ENCODE results near the gene EBF4.

Gene EBF4

DNA sequence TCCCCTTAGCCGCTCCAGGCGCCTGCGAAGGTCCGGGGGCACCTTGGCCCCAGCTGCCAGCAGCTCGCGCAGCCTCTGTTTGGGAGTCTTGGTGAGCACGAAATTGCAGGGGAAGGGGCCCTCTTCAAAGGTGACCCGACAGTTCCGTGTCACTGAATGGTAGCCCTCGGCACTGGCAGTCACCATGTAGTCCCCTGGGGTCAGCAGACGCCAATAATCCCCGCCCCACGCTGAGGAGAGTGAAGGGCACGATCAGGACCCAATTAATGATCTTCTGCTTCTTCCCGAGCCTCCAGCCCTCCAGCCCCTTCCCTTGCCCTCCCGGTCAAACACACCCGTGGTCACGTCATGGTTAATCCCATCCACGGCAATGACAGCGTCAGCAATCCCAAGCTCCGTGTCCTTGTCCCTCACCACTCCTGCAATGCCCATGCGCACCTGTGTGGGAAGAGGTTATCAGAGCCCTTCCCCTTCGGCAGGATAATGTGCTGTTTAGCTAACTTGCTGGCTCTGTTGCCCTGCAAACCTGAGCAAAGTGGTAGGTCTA is 101.7 kb downstream of the EBF4 start:
- Histone ChIP-seq H3K36me3 (no peaks in the 10 kb centered on the region), H3K4me3 (no peak overlapping the region), H3K27ac (no peak overlapping the region), H3K27me3 (peaks cover 0 to 85% of the 10 kb centered on the region in 2 donors), H3K4me1 (peaks cover 0 to 5% (median under 1%) of the 10 kb centered on the region in 4 donors), H3K9me3 (no peaks in the 10 kb centered on the region)
- no peak for DNase-seq
- TF ChIP-seq, protein P1, sequence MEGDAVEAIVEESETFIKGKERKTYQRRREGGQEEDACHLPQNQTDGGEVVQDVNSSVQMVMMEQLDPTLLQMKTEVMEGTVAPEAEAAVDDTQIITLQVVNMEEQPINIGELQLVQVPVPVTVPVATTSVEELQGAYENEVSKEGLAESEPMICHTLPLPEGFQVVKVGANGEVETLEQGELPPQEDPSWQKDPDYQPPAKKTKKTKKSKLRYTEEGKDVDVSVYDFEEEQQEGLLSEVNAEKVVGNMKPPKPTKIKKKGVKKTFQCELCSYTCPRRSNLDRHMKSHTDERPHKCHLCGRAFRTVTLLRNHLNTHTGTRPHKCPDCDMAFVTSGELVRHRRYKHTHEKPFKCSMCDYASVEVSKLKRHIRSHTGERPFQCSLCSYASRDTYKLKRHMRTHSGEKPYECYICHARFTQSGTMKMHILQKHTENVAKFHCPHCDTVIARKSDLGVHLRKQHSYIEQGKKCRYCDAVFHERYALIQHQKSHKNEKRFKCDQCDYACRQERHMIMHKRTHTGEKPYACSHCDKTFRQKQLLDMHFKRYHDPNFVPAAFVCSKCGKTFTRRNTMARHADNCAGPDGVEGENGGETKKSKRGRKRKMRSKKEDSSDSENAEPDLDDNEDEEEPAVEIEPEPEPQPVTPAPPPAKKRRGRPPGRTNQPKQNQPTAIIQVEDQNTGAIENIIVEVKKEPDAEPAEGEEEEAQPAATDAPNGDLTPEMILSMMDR (IDR thresholded peaks at IDR 0.05): no peak
- intact Hi-C loops (cut with DNase I; ENCODE audit: low total_unique reads): no loop called here

GRCh38 chr20:2794866-2795447 is 102.4 kb downstream of the EBF4 start:
- intact Hi-C loops (cut with DNase I; ENCODE audit: low total_unique reads): no loop called here
- H3K27me3 ChIP-seq: peaks cover 0 to 85% of the 10 kb centered on the region in 2 donors
- H3K4me3 ChIP-seq: no peak overlapping the region
- TF ChIP-seq, protein P1 (IDR thresholded peaks at IDR 0.05): no peak
- no peak for DNase-seq
- H3K9me3 ChIP-seq: no peaks in the 10 kb centered on the region
- H3K4me1 ChIP-seq: peaks cover 0 to 11% (median 6%) of the 10 kb centered on the region in 4 donors
- H3K27ac ChIP-seq: no peak overlapping the region
- no peaks in the 10 kb centered on the region for H3K36me3 ChIP-seq

DNA sequence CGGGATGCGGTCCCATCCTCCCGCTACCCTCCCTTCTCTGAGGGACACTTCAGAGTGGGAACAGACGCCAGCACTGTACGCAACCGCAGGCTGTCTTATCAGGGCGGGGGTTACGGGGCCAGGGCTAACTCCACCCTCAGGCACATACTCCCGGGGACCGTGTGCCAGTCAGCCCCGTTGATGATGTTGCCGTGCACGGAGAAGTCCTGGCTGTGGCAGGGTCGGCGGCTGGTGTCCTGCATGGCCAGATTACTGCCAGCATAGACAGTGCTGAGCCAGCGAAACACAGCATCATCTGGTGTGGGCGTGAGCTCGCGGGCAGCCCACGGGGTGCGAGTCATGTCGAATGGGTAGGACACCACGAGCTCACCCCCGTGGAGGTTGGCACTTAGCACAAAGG is 102.9 kb downstream of the EBF4 start:
- no peak overlapping the region for H3K27ac ChIP-seq
- peaks cover 0 to 89% of the 10 kb centered on the region in 2 donors for H3K27me3 ChIP-seq
- DNase-seq: no peak
- peaks cover 0 to 16% (median 10%) of the 10 kb centered on the region in 4 donors for H3K4me1 ChIP-seq
- intact Hi-C loops (cut with DNase I; ENCODE audit: low total_unique reads): no loop called here
- TF ChIP-seq, protein P1 (IDR thresholded peaks at IDR 0.05): no peak
- no peaks in the 10 kb centered on the region for H3K9me3 ChIP-seq
- H3K4me3 ChIP-seq: no peak overlapping the region
- no peaks in the 10 kb centered on the region for H3K36me3 ChIP-seq

DNA sequence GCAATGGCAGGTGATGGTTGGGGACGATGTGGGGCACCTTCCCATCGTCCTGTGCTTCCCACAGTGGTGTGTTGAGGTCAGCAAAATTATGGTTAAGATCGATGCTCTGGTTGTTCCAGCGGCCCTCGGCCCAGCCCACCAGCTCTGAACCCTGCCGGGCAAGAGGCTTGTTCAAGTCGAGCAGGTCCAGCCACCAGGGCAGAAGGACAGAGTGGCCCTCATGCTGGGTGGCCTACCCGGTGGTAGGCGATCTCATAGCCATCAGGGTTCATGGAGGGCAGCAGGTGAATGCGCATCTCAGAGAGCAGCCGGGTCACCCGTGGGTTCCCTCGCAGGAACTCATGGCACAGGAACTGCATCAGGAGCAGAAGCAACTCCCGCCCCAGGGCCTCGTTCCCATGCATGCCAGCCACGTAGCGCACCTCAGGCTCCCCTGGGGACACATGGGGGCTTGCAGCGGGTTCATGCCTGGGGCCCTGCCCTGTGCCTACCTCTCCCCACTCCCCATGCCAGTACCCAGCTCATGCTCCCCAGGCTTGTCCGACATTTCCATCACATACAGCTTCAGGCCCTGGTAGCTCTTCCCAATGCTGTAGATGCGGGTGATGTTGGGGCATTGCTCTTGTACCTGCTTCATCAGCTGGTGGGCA is 103.6 kb downstream of the EBF4 start:
- H3K9me3 ChIP-seq: no peaks in the 10 kb centered on the region
- H3K4me3 ChIP-seq: no peak overlapping the region
- intact Hi-C loops (cut with DNase I; ENCODE audit: low total_unique reads): no loop called here
- TF ChIP-seq, protein P1 (IDR thresholded peaks at IDR 0.05): no peak
- no peak overlapping the region for H3K27ac ChIP-seq
- peaks cover 0 to 91% of the 10 kb centered on the region in 2 donors for H3K27me3 ChIP-seq
- peaks cover 0 to 19% (median 12%) of the 10 kb centered on the region in 4 donors for H3K4me1 ChIP-seq
- H3K36me3 ChIP-seq: no peaks in the 10 kb centered on the region
- no peak for DNase-seq

GRCh38 chr20:2797136-2797983 is 104.8 kb downstream of the EBF4 start:
- Histone ChIP-seq H3K9me3 (no peaks in the 10 kb centered on the region), H3K36me3 (no peaks in the 10 kb centered on the region), H3K4me3 (no peak overlapping the region), H3K27ac (no peak overlapping the region), H3K27me3 (peaks cover 0 to 97% of the 10 kb centered on the region in 2 donors), H3K4me1 (peaks cover 0 to 19% (median 12%) of the 10 kb centered on the region in 4 donors)
- TF ChIP-seq, protein P1 (IDR thresholded peaks at IDR 0.05): no peak
- no peak for DNase-seq
- intact Hi-C loops (cut with DNase I; ENCODE audit: low total_unique reads): no loop called here
